Ovary (tissue), 9 donors: ENCODE measurements around the gene BAIAP2L2. TPM values are rescaled to one million over a fixed set of nuclear protein-coding genes. Genes with fewer than 3 reads are reported as not detected.

Source experiments
- DNase-seq, 5 donors: peaks; one replicate each; pipeline ENCODE4 v3.0.0-alpha.2; 2019 to 2020
- H3K27ac ChIP-seq, 2 donors: fragments of 200-600 bp; one replicate each; pipeline versions ENCODE4 v1.5.1 to v1.8.0; 2019 to 2022
- H3K27me3 ChIP-seq: fragments of 200-600 bp; one replicate; pipeline ENCODE4 v1.8.0; 2022
- H3K36me3 ChIP-seq: fragments of 200-600 bp; sonication (generic); one replicate; pipeline ENCODE4 v1.5.1; 2019
- H3K4me1 ChIP-seq: one replicate; pipeline ENCODE4 v1.8.1; 2013; ENCODE audit warnings: mild to moderate bottlenecking, moderate library complexity; ENCODE audit not compliant: insufficient read depth
- H3K4me3 ChIP-seq: fragments of 200-600 bp; sonication (generic); one replicate; pipeline ENCODE4 v1.5.1; 2017
- H3K9me3 ChIP-seq, 2 donors: fragments of 200-600 bp in 1 of 2; sonication (generic) in 1 of 2; one replicate each; pipeline versions ENCODE4 v1.5.1 to v1.8.1; 2013 to 2019; ENCODE audit warnings: mild to moderate bottlenecking in 1 of 2, moderate library complexity in 1 of 2
- EP300 ChIP-seq: sonication (generic); formaldehyde crosslinking; IDR thresholded peaks from one replicate; pipeline ENCODE4 v1.6.1; 2017; ENCODE audit warnings: antibody characterized with exemption
- POLR2A ChIP-seq: fragments of 450-650 bp; IDR thresholded peaks from one replicate; pipeline ENCODE4 v1.6.1; 2017; ENCODE audit warnings: antibody characterized with exemption, mild to moderate bottlenecking, moderate library complexity
- WGBS, 3 donors: extraction: QIAGEN DNeasy Blood & Tissue Kit in 1 of 3; methylation state at CpG; one replicate each; pipeline versions ENCODE4 v1.1.5 to v1.1.7; 2013 to 2017; 5-methylcytosine and 5-hydroxymethylcytosine counted together
- intact Hi-C, 4 donors: fragments of 100-400 bp; cut with DNase I; formaldehyde crosslinking; loops; one replicate each; pipeline versions ENCODE4 v1.11.0 to v1.15.1; 2022 to 2023
- polyA plus RNA-seq, 2 donors: library from polyadenylated mRNA; stranded (reverse); fragments of 200-250 nt in 1 of 2; fragments of 350-450 nt in 1 of 2; fragmentation: Illumina TruSeq in 1 of 2; extraction: RNeasy Lipid Tissue Mini Kit (QIAGEN cat#74804) in 1 of 2; gene quantifications; one replicate each; pipeline ENCODE4 v1.2.3, GENCODE V29; 2013 to 2014
- total RNA-seq, 7 donors: library from RNA; depleted of rRNA in 2 of 7; stranded (reverse); fragments of >200 nt in 2 of 7; fragmentation: NEBNext Ultra II Directional in 3 of 7; extraction: Animal tissue kit (Norgen Biotek cat#: 25700) in 3 of 7; gene quantifications; one replicate each; pipeline versions ENCODE4 v1.1.0 to v1.2.4, GENCODE V29; 2016 to 2023
- TF ChIP-seq, protein P1 (sequence below), 3 donors: fragments of 450-650 bp in 2 of 3; fragments of 200-600 bp in 1 of 3; IDR thresholded peaks; one replicate each; pipeline versions ENCODE4 v1.5.1 to v1.8.0; 2016 to 2022; ENCODE audit warnings: antibody characterized with exemption in 3 of 3, mild to moderate bottlenecking in 1 of 3
- donor health status: DM: no; HTN: no; CAD: no; lungs with moderate emphysema.
- donor health status: DM: no; HTN: no; CAD: no.
- donor health status: Bipolar disorder and iron deficiency.
- donor health status: DM: yes; HTN: yes; CAD: no.
- donor health status: DM: no; HTN: no; CAD: no.
- donor health status: DM: yes; HTN: yes; CAD: no.

BAIAP2L2 gene
- total and polyA plus RNA-seq, 9 donors, result 0.40 to 3.1 (median 1.2) TPM; not detected in 1

DNA sequence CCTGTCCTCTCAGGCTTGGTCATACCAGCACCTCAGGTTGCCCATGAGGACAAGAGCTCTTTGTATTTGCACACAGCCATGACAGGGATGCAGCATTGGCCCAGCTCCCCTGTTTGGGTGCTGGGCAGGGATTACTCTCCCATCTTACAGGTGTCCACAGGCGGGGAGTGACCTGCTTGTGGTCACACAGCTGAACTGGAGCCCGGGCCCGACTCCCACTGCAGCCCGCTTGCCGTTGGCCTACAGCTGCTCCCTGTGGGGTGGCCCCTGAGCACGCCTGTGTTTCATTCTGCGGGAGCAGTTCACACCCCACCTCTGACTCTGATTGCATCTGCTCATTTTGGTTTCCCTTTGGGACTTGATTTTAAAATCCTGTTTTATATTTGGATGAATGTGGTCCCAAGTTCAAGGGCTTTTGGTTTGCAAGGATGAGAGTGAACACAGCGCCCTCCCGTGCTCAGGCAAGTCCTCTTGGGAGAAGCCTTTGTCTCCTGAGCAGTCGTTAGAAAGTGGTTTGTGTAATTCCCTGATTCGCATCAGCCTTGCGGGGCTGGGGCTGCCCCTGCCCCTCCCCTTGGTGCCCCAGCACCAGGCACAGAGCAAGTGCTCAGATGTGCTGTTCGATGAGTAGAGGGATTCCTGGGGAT, 44.0 kb downstream of the BAIAP2L2 start:
- intact Hi-C loops, result loop anchor here in 1 of 4 donors (10.0 kb wide), 1 partner anchor 278 kb away; no protein-coding TSS in a partner anchor
- Histone ChIP-seq H3K4me3 (no peak overlapping the region), H3K27ac (no peak overlapping the region), H3K9me3 (no peaks in the 10 kb centered on the region), H3K36me3 (peaks cover 2% of the 10 kb centered on the region), H3K27me3 (no peaks in the 10 kb centered on the region), H3K4me1 (no peaks in the 10 kb centered on the region)
- no peak for DNase-seq
- TF ChIP-seq POLR2A (no peak), EP300 (no peak)
- TF ChIP-seq, protein P1, sequence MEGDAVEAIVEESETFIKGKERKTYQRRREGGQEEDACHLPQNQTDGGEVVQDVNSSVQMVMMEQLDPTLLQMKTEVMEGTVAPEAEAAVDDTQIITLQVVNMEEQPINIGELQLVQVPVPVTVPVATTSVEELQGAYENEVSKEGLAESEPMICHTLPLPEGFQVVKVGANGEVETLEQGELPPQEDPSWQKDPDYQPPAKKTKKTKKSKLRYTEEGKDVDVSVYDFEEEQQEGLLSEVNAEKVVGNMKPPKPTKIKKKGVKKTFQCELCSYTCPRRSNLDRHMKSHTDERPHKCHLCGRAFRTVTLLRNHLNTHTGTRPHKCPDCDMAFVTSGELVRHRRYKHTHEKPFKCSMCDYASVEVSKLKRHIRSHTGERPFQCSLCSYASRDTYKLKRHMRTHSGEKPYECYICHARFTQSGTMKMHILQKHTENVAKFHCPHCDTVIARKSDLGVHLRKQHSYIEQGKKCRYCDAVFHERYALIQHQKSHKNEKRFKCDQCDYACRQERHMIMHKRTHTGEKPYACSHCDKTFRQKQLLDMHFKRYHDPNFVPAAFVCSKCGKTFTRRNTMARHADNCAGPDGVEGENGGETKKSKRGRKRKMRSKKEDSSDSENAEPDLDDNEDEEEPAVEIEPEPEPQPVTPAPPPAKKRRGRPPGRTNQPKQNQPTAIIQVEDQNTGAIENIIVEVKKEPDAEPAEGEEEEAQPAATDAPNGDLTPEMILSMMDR (IDR thresholded peaks at IDR 0.05), result no peak
- 48 to 61% (median 48%) methylated on average over 13 of the region's 13 CpGs for WGBS, 3 donors

DNA sequence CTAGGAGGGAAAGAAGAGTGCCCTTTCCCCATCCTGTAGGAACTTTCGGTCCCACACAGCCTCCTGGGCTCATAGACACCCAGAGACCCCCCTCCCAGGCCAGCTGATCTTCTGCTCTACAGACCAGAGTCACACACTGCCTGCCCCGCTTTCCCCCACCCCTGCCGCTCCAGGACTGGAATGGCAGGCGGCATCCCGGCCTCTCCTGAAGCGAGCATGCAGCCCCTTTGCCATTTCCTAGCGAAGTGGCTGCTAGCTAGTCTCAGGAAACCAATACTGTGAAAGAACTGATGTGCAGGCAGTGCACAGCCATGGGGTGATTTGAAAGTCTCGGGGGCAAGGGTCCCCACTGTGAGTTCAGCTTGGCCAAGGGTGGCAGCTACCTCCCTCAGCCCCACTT, 44.9 kb downstream of the BAIAP2L2 start:
- no peak for DNase-seq
- 95 to 96% (median 96%) methylated on average over 8 of the region's 8 CpGs for WGBS, 3 donors
- TF ChIP-seq EP300 (no peak), POLR2A (no peak)
- TF ChIP-seq, protein P1 (IDR thresholded peaks at IDR 0.05), result no peak
- Histone ChIP-seq H3K27me3 (no peaks in the 10 kb centered on the region), H3K4me1 (no peaks in the 10 kb centered on the region), H3K9me3 (no peaks in the 10 kb centered on the region), H3K36me3 (peaks cover 2% of the 10 kb centered on the region), H3K27ac (no peak overlapping the region), H3K4me3 (no peak overlapping the region)
- intact Hi-C loops, result loop anchor here in 1 of 4 donors (10.0 kb wide), 1 partner anchor 279 kb away; no protein-coding TSS in a partner anchor

GRCh38 chr22:38062791-38063190, 47.7 kb downstream of the BAIAP2L2 start:
- Histone ChIP-seq H3K27me3 (no peaks in the 10 kb centered on the region), H3K36me3 (no peaks in the 10 kb centered on the region), H3K27ac (no peak overlapping the region), H3K9me3 (no peaks in the 10 kb centered on the region), H3K4me1 (peaks cover 2% of the 10 kb centered on the region), H3K4me3 (no peak overlapping the region)
- intact Hi-C loops, result loop anchor here in 1 of 4 donors (10.0 kb wide), 1 partner anchor 282 kb away; no protein-coding TSS in a partner anchor
- no peak for DNase-seq
- WGBS, 3 donors, result 77 to 88% (median 83%) methylated on average over 6 of the region's 6 CpGs
- TF ChIP-seq EP300 (no peak), POLR2A (no peak)
- TF ChIP-seq, protein P1 (IDR thresholded peaks at IDR 0.05), result no peak

- intact Hi-C loops, result loop anchor here in 3 of 4 donors (5.0 to 10.0 kb wide), 3 partner anchors 58 to 515 kb away; partner anchors contain the start of genes BAIAP2L2 (in 1 of the 3) and DMC1 (in 1 of the 3)
- H3K9me3 ChIP-seq, result no peaks in the 10 kb centered on the region
- H3K27me3 ChIP-seq, result no peaks in the 10 kb centered on the region
- TF ChIP-seq EP300 (no peak), POLR2A (peak; percentile 34)
- TF ChIP-seq, protein P1 (IDR thresholded peaks at IDR 0.05), result peak in 2 of 3 donors; percentile 28 to 34
- peak within 1 kb of the TSS; percentile 1 to 85 for H3K27ac ChIP-seq
- H3K4me3 ChIP-seq, result peak within 1 kb of the TSS; percentile 56
- no peaks in the 10 kb centered on the region for H3K36me3 ChIP-seq
- DNase-seq, result peak; percentile 89 to 94 (median 93)
- WGBS, 3 donors, result 1 to 2% (median 2%) methylated on average over 46 to 47 of the region's 47 CpGs
- H3K4me1 ChIP-seq, result peaks cover 9% of the 10 kb centered on the region
Measured at GRCh38 chr22:38056969-38057891, 53.3 kb downstream of the BAIAP2L2 start, which contains the start of gene PICK1. Gene PICK1, plus strand, starts transcription at chr22:38057404. Its CDS starts 406 bp downstream, at chr22:38057810.
